Measurements from ENCODE around the gene CPSF4L. TPM values are rescaled to one million over a fixed set of nuclear protein-coding genes. Genes with fewer than 3 reads are reported as not detected.

Gene CPSF4L
- total and polyA plus RNA-seq, 2 of the 13 experiments (the other 11 are each of a cell fraction or from before 2014, with no cell fraction given), result 0.73 to 1.6 TPM

DNA sequence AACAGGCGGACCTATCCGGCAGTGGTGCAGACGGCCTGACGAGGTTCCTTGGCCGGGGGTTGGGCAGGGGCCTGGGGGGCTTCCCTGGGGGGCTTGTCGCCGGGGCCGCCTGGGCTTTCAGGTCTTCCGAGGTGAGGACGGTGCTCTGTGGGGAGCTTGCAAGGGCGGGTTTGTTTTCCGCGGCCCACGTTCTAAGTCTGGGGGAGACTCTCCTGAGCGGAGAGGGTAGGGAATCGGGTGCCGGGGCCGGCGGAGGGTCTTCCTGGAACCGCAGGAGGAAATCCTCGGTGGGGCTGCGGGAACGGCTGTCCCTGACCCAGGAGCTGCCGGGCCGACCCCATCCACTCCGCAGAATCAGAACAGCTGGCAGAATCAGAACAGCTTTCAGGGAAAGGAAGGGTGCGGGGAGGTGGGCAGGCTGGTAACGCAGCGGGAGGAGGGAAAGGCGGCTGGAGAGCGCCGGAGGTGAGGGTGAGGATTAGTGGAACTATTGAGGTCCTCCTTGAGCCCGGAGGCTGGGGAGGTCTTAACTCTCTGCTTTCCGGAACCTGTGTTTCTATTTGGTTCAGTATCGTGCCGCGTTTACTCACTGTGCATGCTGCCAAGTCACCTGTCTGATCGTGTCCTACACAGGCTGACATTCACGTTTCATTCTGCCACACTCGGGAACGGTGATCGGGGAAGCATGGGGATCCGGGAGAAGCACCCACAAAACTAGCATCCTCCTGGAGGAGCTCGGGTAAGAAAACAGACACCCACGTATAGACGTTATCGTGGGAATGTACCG is 28.9 kb downstream of the CPSF4L start (continued):
- TF ChIP-seq ZNF512 (CRISPR knock-in tag; IDR thresholded peaks at IDR 0.05), result no peak
- TF ChIP-seq ZNF773 (CRISPR knock-in tag; IDR thresholded peaks at IDR 0.05; ENCODE audit: borderline replicate concordance), result no peak
- 0 out of 2 replicates have a peak, but pooled peaks have one; percentile 20 for TF ChIP-seq ZNF788 (CRISPR knock-in tag; IDR thresholded peaks at IDR 0.05; ENCODE audit: borderline replicate concordance)
- no peak for TF ChIP-seq ZNF746 (CRISPR knock-in tag; IDR thresholded peaks at IDR 0.05)
- no peak for TF ChIP-seq SP2 (CRISPR knock-in tag; IDR thresholded peaks at IDR 0.05)
- no peak for TF ChIP-seq ZNF282 (IDR thresholded peaks at IDR 0.05; ENCODE audit: partially characterized antibody)
- TF ChIP-seq ZNF552 (CRISPR knock-in tag; IDR thresholded peaks at IDR 0.05; ENCODE audit: borderline replicate concordance), result no peak
- no peak for TF ChIP-seq ZNF143 (CRISPR knock-in tag; IDR thresholded peaks at IDR 0.05)
- TF ChIP-seq, protein P1, sequence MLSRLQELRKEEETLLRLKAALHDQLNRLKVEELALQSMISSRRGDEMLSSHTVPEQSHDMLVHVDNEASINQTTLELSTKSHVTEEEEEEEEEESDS (CRISPR knock-in tag; IDR thresholded peaks at IDR 0.05; ENCODE audit: borderline replicate concordance), result no peak
- no peak for TF ChIP-seq ATF1 (CRISPR knock-in tag; IDR thresholded peaks at IDR 0.05)
- TF ChIP-seq, protein P2, sequence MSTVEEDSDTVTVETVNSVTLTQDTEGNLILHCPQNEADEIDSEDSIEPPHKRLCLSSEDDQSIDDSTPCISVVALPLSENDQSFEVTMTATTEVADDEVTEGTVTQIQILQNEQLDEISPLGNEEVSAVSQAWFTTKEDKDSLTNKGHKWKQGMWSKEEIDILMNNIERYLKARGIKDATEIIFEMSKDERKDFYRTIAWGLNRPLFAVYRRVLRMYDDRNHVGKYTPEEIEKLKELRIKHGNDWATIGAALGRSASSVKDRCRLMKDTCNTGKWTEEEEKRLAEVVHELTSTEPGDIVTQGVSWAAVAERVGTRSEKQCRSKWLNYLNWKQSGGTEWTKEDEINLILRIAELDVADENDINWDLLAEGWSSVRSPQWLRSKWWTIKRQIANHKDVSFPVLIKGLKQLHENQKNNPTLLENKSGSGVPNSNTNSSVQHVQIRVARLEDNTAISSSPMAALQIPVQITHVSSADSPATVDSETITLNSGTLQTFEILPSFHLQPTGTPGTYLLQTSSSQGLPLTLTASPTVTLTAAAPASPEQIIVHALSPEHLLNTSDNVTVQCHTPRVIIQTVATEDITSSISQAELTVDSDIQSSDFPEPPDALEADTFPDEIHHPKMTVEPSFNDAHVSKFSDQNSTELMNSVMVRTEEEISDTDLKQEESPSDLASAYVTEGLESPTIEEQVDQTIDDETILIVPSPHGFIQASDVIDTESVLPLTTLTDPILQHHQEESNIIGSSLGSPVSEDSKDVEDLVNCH (CRISPR knock-in tag; IDR thresholded peaks at IDR 0.05), result no peak
- TF ChIP-seq SMAD1 (CRISPR knock-in tag; IDR thresholded peaks at IDR 0.05; ENCODE audit: borderline replicate concordance, low read depth), result no peak
- 0 out of 2 replicates have a peak, but pooled peaks have one; percentile 21 for TF ChIP-seq ZNF543 (CRISPR knock-in tag; IDR thresholded peaks at IDR 0.05)
- no peak for TF ChIP-seq TARDBP (CRISPR knock-in tag; IDR thresholded peaks at IDR 0.05)
- no peak for TF ChIP-seq ZNF777 (CRISPR knock-in tag; IDR thresholded peaks at IDR 0.05)
- TF ChIP-seq SOX13 (IDR thresholded peaks at IDR 0.05), result no peak
- TF ChIP-seq SOX13 (CRISPR knock-in tag; conservative IDR thresholded peaks at IDR 0.05 in 1 of 2, IDR thresholded peaks at IDR 0.05 in 1 of 2), result no peak
- TF ChIP-seq SATB2 (CRISPR knock-in tag; IDR thresholded peaks at IDR 0.05), result 0 out of 2 replicates have a peak, but pooled peaks have one; percentile 12
- TF ChIP-seq ZNF512B (CRISPR knock-in tag; IDR thresholded peaks at IDR 0.05; ENCODE audit: borderline replicate concordance), result no peak
- no peak for TF ChIP-seq ZFP90 (CRISPR knock-in tag; IDR thresholded peaks at IDR 0.05; ENCODE audit: borderline replicate concordance)
- TF ChIP-seq ZMAT5 (CRISPR knock-in tag; IDR thresholded peaks at IDR 0.05; ENCODE audit: borderline replicate concordance, low read depth), result no peak
- TF ChIP-seq, protein P3, sequence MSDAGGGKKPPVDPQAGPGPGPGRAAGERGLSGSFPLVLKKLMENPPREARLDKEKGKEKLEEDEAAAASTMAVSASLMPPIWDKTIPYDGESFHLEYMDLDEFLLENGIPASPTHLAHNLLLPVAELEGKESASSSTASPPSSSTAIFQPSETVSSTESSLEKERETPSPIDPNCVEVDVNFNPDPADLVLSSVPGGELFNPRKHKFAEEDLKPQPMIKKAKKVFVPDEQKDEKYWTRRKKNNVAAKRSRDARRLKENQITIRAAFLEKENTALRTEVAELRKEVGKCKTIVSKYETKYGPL (CRISPR knock-in tag; IDR thresholded peaks at IDR 0.05), result no peak

Measured in HepG2 (cell line).